Glomerular endothelial cell (primary cell): Measurements from ENCODE around the gene FHDC1. TPM values are rescaled to one million over a fixed set of nuclear protein-coding genes. Genes with fewer than 3 reads are reported as not detected.

Source experiments
- DNase-seq: peaks from one replicate; pipeline ENCODE4 v3.0.0-alpha.2; 2011; ENCODE audit warnings: low read depth, low spot score; ENCODE audit errors: extremely low read depth
- total RNA-seq: library from RNA; depleted of rRNA; stranded (reverse); fragments of >200 nt; gene quantifications from 2 replicates; pipeline ENCODE4 v1.2.3, GENCODE V29; 2015

Gene FHDC1
- total RNA-seq, 1 donor from 2014 or later = 0.88 TPM

DNA sequence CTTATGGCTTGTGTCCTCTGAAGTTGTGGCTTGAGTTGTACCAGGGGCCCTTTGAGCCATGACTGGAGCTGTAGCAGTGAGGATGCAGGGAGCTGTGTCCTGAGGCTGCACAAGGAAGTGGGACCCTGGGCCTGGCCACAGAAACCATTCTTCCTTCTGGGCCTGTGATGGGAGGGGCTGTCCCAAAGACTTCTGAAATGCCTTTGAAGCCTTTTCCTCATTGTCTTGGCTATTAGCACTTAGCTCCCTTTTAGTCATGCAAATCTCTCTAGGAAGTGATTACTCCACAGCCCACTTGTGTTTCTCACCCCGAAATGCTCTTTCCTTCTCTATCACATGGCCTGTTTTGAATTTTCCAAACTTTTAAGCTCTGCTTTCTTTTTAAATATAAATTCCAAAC lies 92.4 kb downstream of the FHDC1 start:
- DNase-seq = no peak

Other genes with a start within 250 kb of the FHDC1 start
- 0.19 TPM in 1 of 2 replicates, not detected in the other for gene TIGD4, start 156.6 kb upstream of the FHDC1 start, total RNA-seq
- gene ARFIP1, start 156.4 kb upstream of the FHDC1 start, total RNA-seq = 24.4 and 27.0 TPM in 2 replicates